Neural progenitor cell (in vitro differentiated cells): ENCODE results near the gene RNGTT.

Source experiments
- CTCF ChIP-seq: fragments of 200-600 bp; sonication (generic); IDR thresholded peaks from 2 replicates; pipeline ENCODE4 v1.5.1; 2017; ENCODE audit warnings: antibody characterized with exemption, mild to moderate bottlenecking
- EZH2 ChIP-seq: fragments of 200-600 bp; sonication (generic); IDR thresholded peaks from 2 replicates; pipeline ENCODE4 v1.6.1; 2017; ENCODE audit warnings: antibody characterized with exemption, mild to moderate bottlenecking, moderate library complexity
- EZH2phosphoT487 ChIP-seq: fragments of 200-600 bp; sonication (generic); IDR thresholded peaks from 2 replicates; pipeline ENCODE4 v1.6.1; 2017; ENCODE audit warnings: antibody characterized with exemption

GRCh38 chr6:88763160-88763559, 200.3 kb downstream of the RNGTT start:
- TF ChIP-seq CTCF (no peak), EZH2phosphoT487 (no peak), EZH2 (no peak)
